H1 (cell line): ENCODE results near the gene YIPF2. TPM values are rescaled to one million over a fixed set of nuclear protein-coding genes. Genes with fewer than 3 reads are reported as not detected.

Experiments
- CTCF ChIA-PET: fragments of 300-600 bp; sonication (Branson Sonifier 250); formaldehyde crosslinking; loops from one replicate; lab custom pipeline; 2021; ENCODE audit not compliant: partially characterized antibody; lab: Charles Lee
- POLR2A ChIA-PET: fragments of 300-600 bp; sonication (Branson Sonifier 250); formaldehyde crosslinking; loops from one replicate; lab custom pipeline; 2021; ENCODE audit warnings: inconsistent platforms; ENCODE audit not compliant: partially characterized antibody; lab: Charles Lee
- DNase-seq, 2 experiments: peaks; one replicate each; pipeline versions ENCODE4 v3.0.0 to v3.0.0-alpha.2; 2010 to 2022; ENCODE audit warnings: low spot score in 2 of 2, low read depth in 1 of 2, mixed read lengths in 1 of 2
- FAIRE-seq: peaks from 2 replicates; lab custom pipeline; 2011; peaks lifted over from hg19 to GRCh38; lab: Jason Lieb, UNC
- H2AFZ ChIP-seq: 2 replicates; pipeline ENCODE4 v1.8.1; 2012; ENCODE audit warnings: low read length, inconsistent platforms
- H2AK5ac ChIP-seq: 2 replicates; pipeline ENCODE4 v1.6.1; 2013; ENCODE audit warnings: low read depth, low read length
- H2BK120ac ChIP-seq: replicated peaks from 2 replicates; pipeline ENCODE3; 2013; ENCODE audit warnings: low read depth, low read length, inconsistent platforms
- H2BK12ac ChIP-seq: 2 replicates; pipeline ENCODE4 v1.6.1; 2013; ENCODE audit warnings: low read depth, low read length
- H2BK15ac ChIP-seq: 2 replicates; pipeline ENCODE4 v1.6.1; 2013; ENCODE audit warnings: low read length
- H2BK20ac ChIP-seq: 2 replicates; pipeline ENCODE4 v1.6.1; 2013; ENCODE audit warnings: low read length
- H2BK5ac ChIP-seq: 2 replicates; pipeline ENCODE4 v1.6.1; 2013; ENCODE audit warnings: low read depth, low read length
- H3K14ac ChIP-seq: 2 replicates; pipeline ENCODE4 v1.6.1; 2013; ENCODE audit warnings: inconsistent platforms; ENCODE audit not compliant: insufficient read length
- H3K18ac ChIP-seq: 2 replicates; pipeline ENCODE4 v1.6.1; 2013; ENCODE audit warnings: low read length; ENCODE audit errors: extremely low read depth
- H3K23ac ChIP-seq: 2 replicates; pipeline ENCODE4 v1.6.1; 2013; ENCODE audit warnings: inconsistent platforms; ENCODE audit not compliant: insufficient read length
- H3K23me2 ChIP-seq: 2 replicates; pipeline ENCODE4 v1.6.1; 2013; ENCODE audit warnings: low read depth, low read length
- H3K27ac ChIP-seq: 2 replicates; pipeline ENCODE4 v1.6.1; 2011; ENCODE audit warnings: low read depth, low read length, inconsistent platforms
- H3K27me3 ChIP-seq, 4 experiments: replicated peaks in 1 of 4; 1 replicate in 1 of 4; 2 replicates in 3 of 4; pipeline versions ENCODE4 v1.6.1 to v1.8.1; 2011 to 2013; ENCODE audit warnings: low read length in 3 of 4, mild to moderate bottlenecking in 3 of 4, inconsistent platforms in 2 of 4, mixed read lengths in 2 of 4, moderate library complexity in 1 of 4; ENCODE audit not compliant: control insufficient read depth in 3 of 4, insufficient read depth in 3 of 4; ENCODE audit errors: extremely low read depth in 1 of 4
- H3K36me3 ChIP-seq, 4 experiments: 2 replicates each; pipeline versions ENCODE4 v1.6.1 to v1.8.1; 2011 to 2013; ENCODE audit warnings: mild to moderate bottlenecking in 4 of 4, low read length in 3 of 4, moderate library complexity in 2 of 4, control low read depth in 1 of 4, inconsistent platforms in 1 of 4; ENCODE audit not compliant: insufficient read depth in 4 of 4, control insufficient read depth in 2 of 4
- H3K4ac ChIP-seq: replicated peaks from 2 replicates; pipeline ENCODE3; 2013; ENCODE audit warnings: low read length, low read depth, mixed read lengths, inconsistent platforms; ENCODE audit not compliant: insufficient read length
- H3K4me1 ChIP-seq, 4 experiments: replicated peaks in 1 of 4; 1 replicate in 1 of 4; 2 replicates in 3 of 4; pipeline versions ENCODE4 v1.6.1 to v1.8.1; 2011 to 2013; ENCODE audit warnings: low read length in 3 of 4, inconsistent platforms in 2 of 4, mixed read lengths in 1 of 4; ENCODE audit not compliant: insufficient read depth in 4 of 4, control insufficient read depth in 3 of 4
- H3K4me2 ChIP-seq, 2 experiments: 2 replicates each; pipeline versions ENCODE4 v1.6.1 to v1.8.1; 2011 to 2013; ENCODE audit warnings: low read depth in 2 of 2, low read length in 2 of 2, control low read depth in 1 of 2, inconsistent platforms in 1 of 2, mild to moderate bottlenecking in 1 of 2; ENCODE audit not compliant: insufficient read depth in 1 of 2
- H3K4me3 ChIP-seq, 4 experiments: fragments of 200-600, 300-600 bp in 1 of 4; sonication (generic), shearing (Covaris generic), sonication (Bioruptor Twin) in 1 of 4; 2 replicates each; pipeline versions ENCODE4 v1.5.1 to v1.8.1; 2011 to 2016; ENCODE audit warnings: low read length in 4 of 4, low read depth in 3 of 4, control low read depth in 2 of 4, inconsistent platforms in 2 of 4, mild to moderate bottlenecking in 2 of 4, mixed read lengths in 1 of 4, moderate library complexity in 1 of 4; ENCODE audit not compliant: insufficient read depth in 2 of 4; ENCODE audit errors: extremely low read depth in 1 of 4
- H3K56ac ChIP-seq: replicated peaks from 2 replicates; pipeline ENCODE3; 2013; ENCODE audit warnings: low read depth, mild to moderate bottlenecking, mixed read lengths, low read length, inconsistent platforms; ENCODE audit not compliant: insufficient read length
- H3K79me1 ChIP-seq: 2 replicates; pipeline ENCODE4 v1.6.1; 2013; ENCODE audit warnings: low read depth, low read length, control low read depth
- H3K79me2 ChIP-seq, 2 experiments: 2 replicates each; pipeline versions ENCODE4 v1.6.1 to v1.8.1; 2012 to 2013; ENCODE audit warnings: low read length in 2 of 2, mild to moderate bottlenecking in 2 of 2, inconsistent platforms in 1 of 2; ENCODE audit not compliant: insufficient read depth in 2 of 2, control insufficient read depth in 1 of 2
- H3K9ac ChIP-seq, 4 experiments: replicated peaks in 1 of 4; 1 replicate in 1 of 4; 2 replicates in 3 of 4; pipeline versions ENCODE4 v1.6.1 to v1.8.1; 2011 to 2013; ENCODE audit warnings: low read depth in 3 of 4, low read length in 3 of 4, control low read depth in 2 of 4, mild to moderate bottlenecking in 2 of 4, moderate library complexity in 2 of 4, inconsistent platforms in 1 of 4; ENCODE audit errors: extremely low read depth in 1 of 4
- H3K9me3 ChIP-seq, 2 experiments: 2 replicates each; pipeline versions ENCODE4 v1.6.1 to v1.8.1; 2012 to 2013; ENCODE audit warnings: mild to moderate bottlenecking in 2 of 2, moderate library complexity in 2 of 2, control low read depth in 1 of 2, inconsistent platforms in 1 of 2, low read depth in 1 of 2, low read length in 1 of 2, mixed read lengths in 1 of 2; ENCODE audit not compliant: insufficient read depth in 2 of 2
- H4K20me1 ChIP-seq, 2 experiments: replicated peaks in 1 of 2; 2 replicates each; pipeline versions ENCODE3 to v1.8.1; 2011 to 2013; ENCODE audit warnings: inconsistent platforms in 2 of 2, low read length in 2 of 2, mild to moderate bottlenecking in 1 of 2; ENCODE audit not compliant: insufficient read depth in 2 of 2, control insufficient read depth in 1 of 2
- H4K5ac ChIP-seq: 2 replicates; pipeline ENCODE4 v1.6.1; 2013; ENCODE audit warnings: low read length, low read depth, mixed read lengths, inconsistent platforms; ENCODE audit not compliant: insufficient read length
- H4K8ac ChIP-seq: 2 replicates; pipeline ENCODE4 v1.8.0; 2013; ENCODE audit warnings: mild to moderate bottlenecking, moderate library complexity, low read length, inconsistent platforms; ENCODE audit not compliant: insufficient read depth; ENCODE audit errors: extremely low read depth
- H4K91ac ChIP-seq: replicated peaks from 2 replicates; pipeline ENCODE3; 2013; ENCODE audit warnings: low read length, mixed read lengths, inconsistent platforms; ENCODE audit not compliant: insufficient read length
- POLR2AphosphoS5 ChIP-seq: IDR thresholded peaks from 2 replicates; pipeline ENCODE4 v1.6.1; 2011; ENCODE audit warnings: low read depth, low read length
- POU5F1 ChIP-seq: IDR thresholded peaks from 2 replicates; pipeline ENCODE4 v1.6.1; 2011; ENCODE audit warnings: low read depth, mild to moderate bottlenecking, low read length, moderate library complexity
- SP2 ChIP-seq: IDR thresholded peaks from 2 replicates; pipeline ENCODE4 v1.6.1; 2012; ENCODE audit warnings: mild to moderate bottlenecking, low read length, inconsistent platforms
- TBP ChIP-seq: IDR thresholded peaks from 2 replicates; pipeline ENCODE4 v1.6.1; 2011; ENCODE audit warnings: low read depth, low read length, improper control_type of control experiment
- WGBS, 2 experiments: shearing (Covaris generic) in 1 of 2; methylation state at CpG; one replicate each; pipeline versions ENCODE4 v1.1.6 to v1.1.7; 2013 to 2015; ENCODE audit warnings: low lambda C conversion rate in 2 of 2, mixed read lengths in 2 of 2, inconsistent platforms in 1 of 2, low coverage in 1 of 2, missing lambda C conversion rate in 1 of 2; ENCODE audit not compliant: insufficient replicate concordance in 2 of 2, insufficient coverage in 1 of 2, insufficient read length in 1 of 2; ENCODE audit errors: extremely low coverage in 1 of 2, missing lambda C conversion rate in 1 of 2; 5-methylcytosine and 5-hydroxymethylcytosine counted together
- polyA plus RNA-seq, 7 experiments: library from polyadenylated mRNA; depleted of rRNA in 3 of 7; stranded (reverse) in 5 of 7; unstranded in 2 of 7; fragments of >200 nt in 5 of 7; fragments of 200-250 nt in 2 of 7; gene quantifications; 1 replicate in 5 of 7; 2 replicates in 1 of 7; 4 replicates in 1 of 7; pipeline versions ENCODE4 v1.2.1 to v1.2.3, GENCODE V29; 2011 to 2013; ENCODE audit warnings: missing spikeins in 2 of 7, mixed read lengths in 2 of 7
- total RNA-seq: library from RNA; stranded (reverse); fragmentation: NEBNext Ultra II Directional; extraction: Animal tissue kit (Norgen Biotek cat#: 25700); gene quantifications from 2 replicates; pipeline ENCODE4 v1.2.1, GENCODE V29; 2021
- TF ChIP-seq, protein P1 (sequence below): IDR thresholded peaks from 2 replicates; pipeline ENCODE4 v1.6.1; 2011; ENCODE audit warnings: low read length, improper control_type of control experiment
- TF ChIP-seq, protein P2 (sequence below): IDR thresholded peaks from 2 replicates; pipeline ENCODE4 v1.6.1; 2012; ENCODE audit warnings: inconsistent platforms

The YIPF2 gene
- total and polyA plus RNA-seq, 2 of the 8 experiments (the other 6 are each of a cell fraction or from before 2014, with no cell fraction given): 48.3 to 112 TPM

DNA sequence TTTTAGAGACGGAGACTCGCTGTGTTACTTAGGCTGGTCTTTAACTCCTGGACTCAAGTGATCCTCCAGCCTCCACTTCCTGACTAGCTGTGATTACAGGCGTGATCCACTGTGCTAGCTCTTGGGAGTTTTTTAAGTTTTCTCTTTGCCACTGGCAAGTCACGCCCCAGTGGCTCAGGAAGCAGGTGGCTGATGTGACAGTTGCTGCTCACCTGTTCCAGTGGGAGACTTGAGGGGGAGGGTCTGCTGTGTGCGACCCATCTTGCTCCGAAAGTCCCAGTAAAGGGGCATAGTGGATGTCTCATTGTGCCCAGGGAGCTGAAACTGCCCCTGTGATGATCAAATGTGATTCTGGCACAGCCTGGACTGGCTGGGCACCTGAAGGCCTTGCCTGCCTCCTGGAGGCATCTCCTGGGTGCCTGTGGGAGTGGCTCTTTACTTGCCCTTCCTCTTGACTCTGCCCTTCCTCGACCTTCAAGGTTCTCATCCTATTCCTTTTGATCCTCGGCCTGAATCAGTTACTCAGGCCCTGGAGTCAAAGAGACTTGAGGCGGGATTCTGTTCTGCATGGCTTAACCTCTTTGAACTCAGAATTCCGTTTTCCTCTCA is 40.2 kb upstream of the YIPF2 start:
- no peak overlapping the region for H3K14ac ChIP-seq
- no peak overlapping the region; the same call in 1 of the 2 replicates for H4K8ac ChIP-seq
- H3K79me2 ChIP-seq: peaks cover 50 to 92% of the 10 kb centered on the region in 2 experiments
- H3K18ac ChIP-seq: no peak overlapping the region; the same call in 1 of the 2 replicates
- POLR2A ChIA-PET: interaction anchor here (1.0 to 1.6 kb wide), 2 partner anchors 13 to 123 kb away, joined by 3 to 4 read pairs; no protein-coding TSS in a partner anchor
- CTCF ChIA-PET: interaction anchor here (0.7 to 1.3 kb wide), 3 partner anchors 22 to 33 kb away, joined by 3 to 6 read pairs (median 4); no protein-coding TSS in a partner anchor
- H3K4me2 ChIP-seq: no peak overlapping the region
- peaks cover 18 to 25% of the 10 kb centered on the region in 2 experiments for H4K20me1 ChIP-seq
- no peak overlapping the region for H2AFZ ChIP-seq
- peak overlapping the region; percentile 35; the same call in 1 of the 2 replicates for H2BK5ac ChIP-seq
- no peak overlapping the region for H2BK12ac ChIP-seq
- peaks cover 15% of the 10 kb centered on the region for H3K79me1 ChIP-seq
- H3K56ac ChIP-seq: no peak overlapping the region
- no peak overlapping the region for H3K23ac ChIP-seq
- no peak overlapping the region for H2AK5ac ChIP-seq
- no peaks in the 10 kb centered on the region for H3K23me2 ChIP-seq
- H4K5ac ChIP-seq: no peak overlapping the region
- H2BK20ac ChIP-seq: no peak overlapping the region
- H3K36me3 ChIP-seq: no peaks in the 10 kb centered on the region
- FAIRE-seq (no peak), DNase-seq (no peak)
- peaks cover 0 to 9% (median 2%) of the 10 kb centered on the region in 4 experiments; a peak in 4 of 7 replicates for H3K4me1 ChIP-seq
- no peak overlapping the region for H2BK120ac ChIP-seq
- H3K4ac ChIP-seq: no peak overlapping the region
- WGBS, 2 experiments: 79% methylated on average over 10 of the region's 10 CpGs; no CpG with 5 or more reads in 1 of the 2 experiments
- no peak overlapping the region for H3K4me3 ChIP-seq
- no peak overlapping the region for H3K27ac ChIP-seq
- no peak overlapping the region for H2BK15ac ChIP-seq
- no peaks in the 10 kb centered on the region for H3K27me3 ChIP-seq
- no peak overlapping the region for H3K9ac ChIP-seq
- TF ChIP-seq TBP (no peak), SP2 (no peak), POU5F1 (no peak), POLR2AphosphoS5 (no peak)
- TF ChIP-seq, protein P1, sequence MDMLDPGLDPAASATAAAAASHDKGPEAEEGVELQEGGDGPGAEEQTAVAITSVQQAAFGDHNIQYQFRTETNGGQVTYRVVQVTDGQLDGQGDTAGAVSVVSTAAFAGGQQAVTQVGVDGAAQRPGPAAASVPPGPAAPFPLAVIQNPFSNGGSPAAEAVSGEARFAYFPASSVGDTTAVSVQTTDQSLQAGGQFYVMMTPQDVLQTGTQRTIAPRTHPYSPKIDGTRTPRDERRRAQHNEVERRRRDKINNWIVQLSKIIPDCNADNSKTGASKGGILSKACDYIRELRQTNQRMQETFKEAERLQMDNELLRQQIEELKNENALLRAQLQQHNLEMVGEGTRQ: no peak
- TF ChIP-seq, protein P2, sequence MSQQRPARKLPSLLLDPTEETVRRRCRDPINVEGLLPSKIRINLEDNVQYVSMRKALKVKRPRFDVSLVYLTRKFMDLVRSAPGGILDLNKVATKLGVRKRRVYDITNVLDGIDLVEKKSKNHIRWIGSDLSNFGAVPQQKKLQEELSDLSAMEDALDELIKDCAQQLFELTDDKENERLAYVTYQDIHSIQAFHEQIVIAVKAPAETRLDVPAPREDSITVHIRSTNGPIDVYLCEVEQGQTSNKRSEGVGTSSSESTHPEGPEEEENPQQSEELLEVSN: no peak
- TF ChIP-seq, all 59 proteins: peak for 0
- Histone ChIP-seq H4K91ac (no peak overlapping the region), H3K9me3 (no peaks in the 10 kb centered on the region; a peak in 1 of 4 replicates)
